Measurements from ENCODE around the gene KCTD3. TPM values are rescaled to one million over a fixed set of nuclear protein-coding genes. Genes with fewer than 3 reads are reported as not detected.

KCTD3 gene
- total RNA-seq, 1 experiment from 2014 or later, result 52.8 TPM

DNA sequence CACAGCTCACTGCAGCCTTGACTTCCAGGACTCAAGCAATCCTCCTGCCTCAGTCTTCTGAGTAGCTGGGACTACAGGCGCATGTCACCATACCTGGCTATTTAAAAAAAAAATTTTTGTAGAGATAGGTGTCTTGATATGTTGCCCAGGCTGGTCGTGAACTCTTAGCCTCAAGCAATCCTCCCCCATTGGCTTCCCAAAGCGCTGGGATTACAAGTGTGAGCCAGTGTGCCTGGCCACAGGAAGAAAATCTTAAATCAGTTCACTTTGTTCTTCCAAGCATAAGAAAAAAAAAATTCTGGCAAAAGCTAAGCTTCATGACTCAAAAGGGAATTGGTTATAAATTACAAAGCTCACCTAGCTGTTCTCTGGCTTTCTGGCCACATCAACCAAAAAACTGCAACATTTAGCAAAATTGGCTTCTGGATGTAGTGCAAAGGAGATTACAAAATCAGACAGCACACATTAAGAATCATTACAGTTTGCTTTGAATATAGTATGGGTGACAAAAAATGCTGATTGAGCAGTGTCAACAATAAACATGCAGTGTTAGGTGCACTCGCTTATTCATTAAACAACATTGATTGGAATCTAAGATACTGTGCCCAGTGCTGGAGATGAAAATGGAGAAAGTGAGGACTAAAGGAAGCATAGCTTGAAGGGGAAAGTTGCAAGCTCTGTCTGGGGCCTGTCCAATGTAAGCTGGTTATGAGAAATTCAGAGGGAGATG, 76.7 kb downstream of the KCTD3 start:
- H2AFZ ChIP-seq (ENCODE audit: low read length), result no peak overlapping the region
- H3K27me3 ChIP-seq (ENCODE audit: low read length), result peaks cover 9% of the 10 kb centered on the region; the same call in 1 of the 2 replicates
- H3K9me3 ChIP-seq (ENCODE audit: low read length), result no peaks in the 10 kb centered on the region
- no peaks in the 10 kb centered on the region for H3K9me2 ChIP-seq (replicated peaks; ENCODE audit: low read length)
- no peak for TF ChIP-seq CTCF (conservative IDR thresholded peaks at IDR 0.05; ENCODE audit: low read depth, low read length)
- TF ChIP-seq EZH2 (IDR thresholded peaks at IDR 0.05; ENCODE audit: low read length, unreplicated experiment), result no peak
- no peak for TF ChIP-seq EZH2phosphoT487 (IDR thresholded peaks at IDR 0.05; ENCODE audit: borderline replicate concordance, low read length)
- H3F3A ChIP-seq (ENCODE audit: low read length, unreplicated experiment), result no peaks in the 10 kb centered on the region
- intact Hi-C loops (cut with micrococcal nuclease), result no loop called here
- no TSS peak for BruUV-seq (replicated peaks)
- H3K27ac ChIP-seq (ENCODE audit: low read length), result no peak overlapping the region
- H3K4me1 ChIP-seq (ENCODE audit: insufficient read depth, low read length), result no peaks in the 10 kb centered on the region
- ChIA-PET POLR2A (ENCODE audit: unreplicated experiment) (no interaction called here), CTCF (interaction anchor here (0.6 kb wide), 1 partner anchor 348 kb away, joined by 3 read pairs; no protein-coding TSS in a partner anchor)
- no peak overlapping the region for H3K4me2 ChIP-seq (ENCODE audit: low read length)
- no peaks in the 10 kb centered on the region for H4K20me1 ChIP-seq (ENCODE audit: low read length)
- no peak for DNase-seq
- no peaks in the 10 kb centered on the region for H3K79me2 ChIP-seq (ENCODE audit: low read length)
- ATAC-seq, result no peak
- no peak overlapping the region for H3K9ac ChIP-seq (ENCODE audit: low read length)
- no peaks in the 10 kb centered on the region for H3K36me3 ChIP-seq (ENCODE audit: low read depth, low read length)
- H3K4me3 ChIP-seq (ENCODE audit: low read length), result no peak overlapping the region

- no peaks in the 10 kb centered on the region for H3K79me2 ChIP-seq (ENCODE audit: low read length)
- TF ChIP-seq EZH2 (IDR thresholded peaks at IDR 0.05; ENCODE audit: low read length, unreplicated experiment), result no peak
- TF ChIP-seq EZH2phosphoT487 (IDR thresholded peaks at IDR 0.05; ENCODE audit: borderline replicate concordance, low read length), result no peak
- TF ChIP-seq CTCF (conservative IDR thresholded peaks at IDR 0.05; ENCODE audit: low read depth, low read length), result no peak
These were observed 78.1 kb downstream of the KCTD3 start for GRCh38 chr1:215645182-215645581.

DNA sequence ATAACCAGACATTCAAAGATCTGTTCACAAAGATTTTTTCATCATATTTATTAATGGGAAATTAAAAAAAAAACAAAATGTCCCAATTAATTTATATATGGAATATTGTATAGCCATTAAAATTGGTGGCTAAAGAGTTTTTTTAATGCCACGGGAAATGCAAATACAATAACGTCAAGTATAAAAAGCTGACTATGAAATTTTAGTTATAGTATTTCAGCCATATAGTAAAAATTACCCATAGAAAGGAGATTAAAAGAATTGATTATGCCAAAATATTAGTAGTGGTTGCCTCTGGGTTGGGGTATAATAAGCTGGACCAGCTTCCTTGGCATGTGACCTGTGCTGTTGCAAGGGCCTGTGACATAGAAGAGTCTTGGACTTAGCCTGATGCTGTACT, 78.8 kb downstream of the KCTD3 start:
- Histone ChIP-seq H3K4me2 (ENCODE audit: low read length) (no peak overlapping the region), H3K36me3 (ENCODE audit: low read depth, low read length) (no peaks in the 10 kb centered on the region), H3F3A (ENCODE audit: low read length, unreplicated experiment) (no peaks in the 10 kb centered on the region), H2AFZ (ENCODE audit: low read length) (no peak overlapping the region), H3K79me2 (ENCODE audit: low read length) (no peaks in the 10 kb centered on the region), H3K9ac (ENCODE audit: low read length) (no peak overlapping the region), H3K27ac (ENCODE audit: low read length) (no peak overlapping the region), H3K4me3 (ENCODE audit: low read length) (no peak overlapping the region), H3K9me3 (ENCODE audit: low read length) (no peaks in the 10 kb centered on the region), H3K9me2 (replicated peaks; ENCODE audit: low read length) (no peaks in the 10 kb centered on the region), H3K4me1 (ENCODE audit: insufficient read depth, low read length) (no peaks in the 10 kb centered on the region), H3K27me3 (ENCODE audit: low read length) (peaks cover 30% of the 10 kb centered on the region), H4K20me1 (ENCODE audit: low read length) (no peaks in the 10 kb centered on the region)
- BruUV-seq (replicated peaks), result no TSS peak
- ATAC-seq, result no peak
- intact Hi-C loops (cut with micrococcal nuclease), result no loop called here
- ChIA-PET CTCF (no interaction called here), POLR2A (ENCODE audit: unreplicated experiment) (no interaction called here)
- DNase-seq, result no peak
- TF ChIP-seq CTCF (conservative IDR thresholded peaks at IDR 0.05; ENCODE audit: low read depth, low read length), result no peak
- TF ChIP-seq EZH2phosphoT487 (IDR thresholded peaks at IDR 0.05; ENCODE audit: borderline replicate concordance, low read length), result no peak
- TF ChIP-seq EZH2 (IDR thresholded peaks at IDR 0.05; ENCODE audit: low read length, unreplicated experiment), result no peak

More at GRCh38 chr1:215645182-215645581, 78.1 kb downstream of the KCTD3 start:
- Histone ChIP-seq H3K36me3 (ENCODE audit: low read depth, low read length) (no peaks in the 10 kb centered on the region), H3K4me3 (ENCODE audit: low read length) (no peak overlapping the region), H3K27ac (ENCODE audit: low read length) (no peak overlapping the region), H3K9me3 (ENCODE audit: low read length) (no peaks in the 10 kb centered on the region), H3F3A (ENCODE audit: low read length, unreplicated experiment) (no peaks in the 10 kb centered on the region), H2AFZ (ENCODE audit: low read length) (no peak overlapping the region), H3K9ac (ENCODE audit: low read length) (no peak overlapping the region), H3K4me1 (ENCODE audit: insufficient read depth, low read length) (no peaks in the 10 kb centered on the region), H3K27me3 (ENCODE audit: low read length) (peaks cover 23% of the 10 kb centered on the region), H3K9me2 (replicated peaks; ENCODE audit: low read length) (no peaks in the 10 kb centered on the region), H3K4me2 (ENCODE audit: low read length) (no peak overlapping the region), H4K20me1 (ENCODE audit: low read length) (no peaks in the 10 kb centered on the region)
- no peak for DNase-seq
- intact Hi-C loops (cut with micrococcal nuclease), result no loop called here
- CTCF ChIA-PET, result no interaction called here
- POLR2A ChIA-PET (ENCODE audit: unreplicated experiment), result interaction anchor here (0.5 kb wide), 1 partner anchor 18 kb away, joined by 4 read pairs; no protein-coding TSS in a partner anchor
- ATAC-seq, result no peak
- BruUV-seq (replicated peaks), result no TSS peak

All from PC-3 (cell line).